HG03558 (cell line): ENCODE results near the gene HOOK1.
"Not testable (repeated sequence)": the region's sequence is repeated elsewhere in the genome, so short reads cannot be mapped to it uniquely, and the experiment has no call there.

Experiments
- ATAC-seq: cut with Tn5 transposase; IDR thresholded peaks from one replicate; pipeline ENCODE4 v1.9.1; 2021; ENCODE audit warnings: moderate number of reproducible peaks; ENCODE audit not compliant: unreplicated experiment; ENCODE audit errors: extremely low read depth

Gene HOOK1

DNA sequence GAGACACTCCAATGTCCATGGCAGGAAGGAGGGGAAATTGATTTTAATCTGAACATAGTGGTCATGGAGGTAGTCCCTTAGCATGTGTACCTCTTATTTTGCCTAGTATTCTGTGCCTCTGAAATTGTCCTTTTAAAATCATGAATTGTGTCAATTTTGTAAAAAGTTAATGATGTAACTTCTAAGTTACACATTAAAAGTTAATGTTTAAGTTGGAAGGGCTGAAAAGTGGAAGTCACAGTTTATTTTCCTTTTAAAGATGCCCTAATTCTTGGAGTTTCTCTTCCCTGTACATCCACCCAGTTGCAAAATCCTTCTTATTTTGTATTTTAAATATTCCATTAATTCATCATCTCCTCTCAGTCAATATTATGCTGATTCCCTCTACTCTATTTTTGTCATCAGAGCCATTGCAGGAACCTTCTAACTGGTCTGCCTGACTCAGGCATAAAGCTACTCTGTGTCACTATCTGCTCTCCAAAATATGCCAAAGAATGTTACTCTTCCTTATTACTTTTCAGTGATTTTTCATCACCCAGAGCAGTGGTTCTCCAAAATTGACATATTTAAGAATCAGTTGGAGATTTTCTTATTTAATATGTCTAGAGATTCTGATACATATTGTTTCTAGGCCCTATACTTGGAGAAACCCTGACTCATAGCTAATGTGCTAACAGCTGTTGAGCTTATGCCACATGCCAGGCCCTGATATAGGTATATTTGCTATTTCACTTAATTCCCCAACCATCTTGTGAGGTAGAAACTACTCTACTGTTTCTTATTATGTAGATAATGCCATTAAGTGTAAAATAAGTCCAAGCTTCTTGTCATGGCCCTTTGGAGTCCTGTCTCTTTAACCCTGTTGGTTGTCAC lies 5.1 kb downstream of the HOOK1 start:
- no peak for ATAC-seq

DNA sequence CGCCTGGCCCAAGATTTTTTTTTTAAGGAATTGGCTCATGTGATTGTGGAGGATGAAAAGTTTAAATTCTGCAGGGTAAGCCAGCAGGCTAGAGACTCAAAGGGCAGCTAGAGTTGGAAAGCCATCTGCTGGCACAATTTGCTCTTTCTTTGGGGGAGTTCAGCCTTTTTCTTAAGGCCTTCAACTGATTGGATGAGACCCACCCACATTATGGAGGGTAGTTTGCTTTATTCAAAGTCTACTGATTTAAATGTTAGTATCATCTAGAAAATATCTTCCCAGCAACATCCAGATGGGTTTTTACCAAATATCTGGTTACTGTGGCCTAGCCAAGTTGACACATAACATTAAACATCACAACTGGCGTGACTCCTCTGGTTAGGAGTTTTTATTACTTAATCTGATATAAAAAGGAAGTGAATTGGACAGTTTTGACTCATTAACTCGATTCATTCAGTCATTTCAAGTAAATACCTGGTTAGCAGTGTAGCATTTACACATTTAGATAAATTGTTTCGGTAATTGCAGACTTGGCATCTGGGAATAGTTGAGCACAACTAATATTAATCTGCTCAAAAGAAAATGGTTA lies 12.4 kb downstream of the HOOK1 start:
- ATAC-seq, result no peak

- ATAC-seq, result no peak
Observed at GRCh38 chr1:59828160-59828559, 13.4 kb downstream of the HOOK1 start.

DNA sequence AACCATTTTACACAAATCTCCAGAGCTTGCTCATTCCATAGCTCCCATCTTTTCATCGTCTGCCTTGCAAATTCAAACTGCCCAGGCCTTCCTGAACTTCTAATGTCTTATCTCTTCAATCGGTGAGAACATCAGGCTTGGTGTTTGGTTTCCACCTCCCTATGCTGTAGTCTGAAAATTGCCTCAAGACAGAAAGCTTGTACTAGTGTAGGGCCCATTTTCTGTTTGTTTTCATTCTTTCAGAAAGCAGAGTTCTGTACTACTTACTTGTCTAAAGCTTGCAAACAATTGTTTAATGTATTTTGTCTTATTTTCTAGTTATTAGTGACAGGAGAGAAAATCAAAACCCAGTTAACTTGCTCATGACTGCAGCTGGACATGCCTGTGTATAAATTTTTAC lies 16.8 kb downstream of the HOOK1 start:
- ATAC-seq, result no peak

GRCh38 chr1:59833022-59833421 lies 18.3 kb downstream of the HOOK1 start:
- ATAC-seq, result no peak

- no peak for ATAC-seq
Observed at GRCh38 chr1:59833991-59834390, 19.2 kb downstream of the HOOK1 start.

DNA sequence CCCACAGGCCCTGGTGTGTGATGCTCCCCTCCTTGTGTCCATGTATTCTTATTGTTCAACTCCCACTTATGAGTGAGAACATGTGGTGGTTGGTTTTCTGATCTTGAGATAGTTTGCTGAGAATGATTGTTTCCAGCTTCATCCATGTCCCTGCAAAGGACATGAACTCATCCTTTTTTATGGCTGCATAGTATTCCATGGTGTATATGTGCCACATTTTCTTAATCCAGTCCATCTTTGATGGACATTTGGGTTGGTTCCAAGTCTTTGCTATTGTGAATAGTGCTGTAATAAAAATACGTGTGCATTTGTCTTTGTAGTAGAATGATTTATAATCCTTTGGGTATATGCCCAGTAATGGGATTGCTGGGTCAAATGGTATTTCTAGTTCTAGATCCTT lies 23.1 kb downstream of the HOOK1 start:
- not testable (repeated sequence) for ATAC-seq

DNA sequence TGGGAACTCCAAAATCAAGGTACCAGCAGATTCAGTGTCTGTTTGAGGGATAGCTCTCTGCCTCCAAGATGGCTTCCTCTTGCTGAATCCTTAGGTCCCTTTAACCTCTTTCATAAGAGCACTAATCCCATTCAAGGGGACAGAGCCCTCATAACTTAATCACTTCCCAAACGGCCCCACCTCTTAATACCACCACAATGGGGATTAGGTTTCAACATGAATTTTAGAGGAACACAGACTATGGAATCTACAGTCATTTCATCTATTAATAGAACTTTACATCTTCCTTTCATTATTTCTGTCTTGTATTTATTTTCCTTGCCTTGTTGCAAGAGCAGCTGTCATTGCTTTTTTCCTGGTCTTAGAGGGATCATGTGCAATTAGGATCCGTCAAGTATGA lies 30.3 kb downstream of the HOOK1 start:
- ATAC-seq, result no peak

DNA sequence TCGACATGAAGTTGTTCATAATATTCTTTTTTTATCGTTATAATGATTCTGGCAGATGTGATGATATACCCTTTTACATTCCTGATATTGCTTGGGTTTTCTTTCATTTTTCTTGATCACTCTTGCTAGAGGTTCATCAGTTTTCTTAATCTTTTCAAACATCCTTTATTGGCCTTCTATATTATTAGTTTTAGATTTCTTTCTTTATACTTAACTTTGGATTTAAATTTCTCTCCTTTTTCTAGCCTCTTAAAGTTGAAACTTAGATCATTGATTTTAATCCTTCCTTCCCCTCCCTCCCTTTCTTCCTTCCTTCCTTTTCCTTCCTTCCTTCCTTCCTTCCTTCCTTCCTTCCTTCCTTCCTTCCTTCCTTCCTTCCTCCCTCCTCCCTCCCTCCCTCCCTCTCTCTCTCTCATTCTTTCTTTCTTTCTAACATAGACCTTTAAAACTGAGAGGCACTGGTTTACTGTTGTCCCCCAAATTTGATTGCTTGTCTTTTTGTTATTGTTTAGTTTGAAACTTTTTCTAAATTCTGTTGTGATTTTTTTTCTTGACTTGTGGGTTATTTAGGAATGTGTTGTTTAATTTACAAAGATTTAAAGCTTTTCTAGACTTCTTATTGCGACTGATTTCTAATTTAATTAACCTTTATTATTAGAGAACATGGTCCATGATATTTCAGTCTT lies 31.6 kb downstream of the HOOK1 start:
- no peak for ATAC-seq

- no peak for ATAC-seq
Observed at GRCh38 chr1:59846895-59847282, 32.1 kb downstream of the HOOK1 start.

DNA sequence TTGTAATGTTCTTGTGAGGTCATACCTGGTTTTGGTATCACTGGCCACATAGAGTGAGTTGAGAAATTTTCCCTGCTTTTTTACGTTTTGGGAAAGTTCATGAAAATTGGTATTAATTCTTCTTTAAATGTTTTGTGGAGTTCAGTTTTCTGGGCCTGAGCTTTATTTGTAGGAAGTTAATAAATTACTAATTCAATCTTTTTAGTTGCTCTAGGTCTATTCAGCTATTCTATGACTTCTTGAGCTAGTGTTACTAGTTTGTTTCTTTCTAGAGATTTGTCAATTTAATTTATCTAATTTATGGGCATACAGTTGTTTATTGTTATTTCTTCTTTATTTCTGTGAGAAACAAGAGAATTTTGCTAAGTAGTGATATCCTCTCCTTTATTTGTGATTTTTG lies 37.4 kb downstream of the HOOK1 start:
- no peak for ATAC-seq

DNA sequence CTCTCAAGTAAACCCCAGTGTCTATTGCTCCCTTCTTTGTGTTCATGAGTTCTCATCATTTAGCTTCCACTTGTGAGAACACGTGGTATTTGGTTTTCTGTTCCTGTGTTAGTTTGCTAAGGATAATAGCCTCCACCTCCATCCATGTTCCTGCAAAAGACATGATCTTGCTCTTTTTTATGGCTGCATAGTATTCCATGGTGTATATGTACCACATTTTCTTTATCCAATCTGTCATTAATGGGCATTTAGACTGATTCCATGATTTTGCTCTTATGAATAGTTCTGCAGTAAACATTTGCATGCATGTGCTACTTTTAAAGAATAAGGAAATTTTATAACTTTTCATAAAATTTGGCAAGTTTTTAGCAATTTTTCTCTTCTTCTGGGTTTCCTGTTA lies 40.5 kb downstream of the HOOK1 start:
- ATAC-seq, result not testable (repeated sequence)

- no peak for ATAC-seq
Observed at GRCh38 chr1:59856725-59857338, 42.1 kb downstream of the HOOK1 start.

GRCh38 chr1:59857679-59858354 lies 43.1 kb downstream of the HOOK1 start:
- no peak for ATAC-seq

- no peak for ATAC-seq
Observed at GRCh38 chr1:59866462-59866861, 51.7 kb downstream of the HOOK1 start.

GRCh38 chr1:59871746-59872145 lies 57.0 kb downstream of the HOOK1 start:
- no peak for ATAC-seq

- ATAC-seq, result no peak
Observed at GRCh38 chr1:59877108-59877682, 62.4 kb downstream of the HOOK1 start.

DNA sequence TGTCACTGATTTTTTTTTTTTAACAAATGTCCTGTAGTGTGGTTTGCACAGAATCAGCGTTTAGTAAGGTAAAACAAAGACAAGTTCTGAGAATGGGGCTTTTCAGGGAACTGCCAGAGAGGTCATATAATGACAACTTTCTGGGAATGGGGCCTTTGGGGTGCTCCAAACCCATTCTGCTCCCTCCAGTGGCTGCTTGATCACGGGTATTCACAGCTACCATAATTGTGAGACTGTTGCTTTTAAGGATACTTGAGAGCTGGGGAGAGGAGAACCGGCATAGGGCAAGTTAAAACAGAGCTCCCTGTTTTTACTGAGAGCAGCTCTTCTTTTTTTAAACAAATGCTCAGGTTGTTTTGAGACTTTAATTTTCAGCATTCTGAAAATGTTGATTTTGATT lies 63.6 kb downstream of the HOOK1 start:
- ATAC-seq, result no peak

DNA sequence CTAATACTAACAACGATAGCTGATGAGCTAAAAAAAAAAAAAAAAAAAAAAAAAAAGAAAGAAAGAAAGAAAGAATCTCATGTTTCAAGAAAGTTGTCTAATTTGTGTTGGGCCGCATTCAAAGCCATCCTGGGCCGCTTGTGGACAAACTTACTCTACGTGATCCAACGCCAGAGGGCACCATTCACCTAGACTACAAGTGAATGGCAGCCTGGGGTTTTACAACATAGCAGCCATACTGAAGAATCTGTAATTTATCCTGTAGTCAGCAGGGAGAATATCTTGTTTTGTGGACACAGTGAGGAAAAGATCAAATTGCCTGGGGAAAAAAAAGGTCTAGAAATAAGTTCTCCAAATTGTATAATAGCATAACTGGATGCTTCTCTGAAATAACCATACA lies 64.8 kb downstream of the HOOK1 start:
- ATAC-seq, result no peak

GRCh38 chr1:59879996-59880505 lies 65.3 kb downstream of the HOOK1 start:
- ATAC-seq, result no peak
